Measurements from ENCODE around the gene DEPP1.

DNA sequence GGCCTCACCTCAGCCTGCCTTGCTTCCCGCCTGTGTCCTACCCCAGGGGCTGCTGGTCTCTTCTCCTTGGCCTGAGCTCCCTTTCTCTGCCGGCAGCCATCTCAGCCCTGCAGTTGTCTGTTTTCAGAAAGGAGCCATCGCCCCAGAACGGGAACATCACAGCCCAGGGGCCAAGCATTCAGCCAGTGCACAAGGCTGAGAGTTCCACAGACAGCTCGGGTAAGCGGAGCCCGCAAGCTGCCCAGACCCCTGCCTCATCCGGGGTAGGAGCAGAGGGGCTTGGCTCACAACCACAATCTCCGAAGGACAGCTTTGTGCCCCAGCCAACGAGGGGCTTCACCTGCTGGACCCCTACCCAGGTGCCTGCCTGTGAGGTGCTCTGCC is 5.3 kb upstream of the DEPP1 start:
- no peak for TF ChIP-seq CTCF (IDR thresholded peaks at IDR 0.05)
- TF ChIP-seq POLR2A (IDR thresholded peaks at IDR 0.05; ENCODE audit: low read length) = no peak
- TF ChIP-seq MAX (IDR thresholded peaks at IDR 0.05) = no peak
- no peak for TF ChIP-seq EHMT2 (IDR thresholded peaks at IDR 0.05; ENCODE audit: low read depth)
- no peak for TF ChIP-seq HDAC2 (IDR thresholded peaks at IDR 0.05)
- no peak for TF ChIP-seq SREBF2 (IDR thresholded peaks at IDR 0.05)
- no peak for TF ChIP-seq POLR2AphosphoS2 (conservative IDR thresholded peaks at IDR 0.05; ENCODE audit: low read length)
- TF ChIP-seq CEBPB (IDR thresholded peaks at IDR 0.05) = no peak
- TF ChIP-seq, protein P1, sequence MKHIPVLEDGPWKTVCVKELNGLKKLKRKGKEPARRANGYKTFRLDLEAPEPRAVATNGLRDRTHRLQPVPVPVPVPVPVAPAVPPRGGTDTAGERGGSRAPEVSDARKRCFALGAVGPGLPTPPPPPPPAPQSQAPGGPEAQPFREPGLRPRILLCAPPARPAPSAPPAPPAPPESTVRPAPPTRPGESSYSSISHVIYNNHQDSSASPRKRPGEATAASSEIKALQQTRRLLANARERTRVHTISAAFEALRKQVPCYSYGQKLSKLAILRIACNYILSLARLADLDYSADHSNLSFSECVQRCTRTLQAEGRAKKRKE (CRISPR knock-in tag; IDR thresholded peaks at IDR 0.05; ENCODE audit: low read depth) = no peak
